HT1080 (cell line): Measurements from ENCODE around the gene TCL1A. TPM values are rescaled to one million over a fixed set of nuclear protein-coding genes. Genes with fewer than 3 reads are reported as not detected.
"Not testable (repeated sequence)": the region's sequence is repeated elsewhere in the genome, so short reads cannot be mapped to it uniquely, and the experiment has no call there.

ENCODE experiments used
- DNase-seq: peaks from one replicate; pipeline ENCODE4 v3.0.0-alpha.2; 2015; ENCODE audit warnings: low read depth
- polyA plus RNA-seq, 2 experiments: library from polyadenylated mRNA; depleted of rRNA; stranded (reverse); fragments of >200 nt; gene quantifications; 2 replicates each; pipeline ENCODE4 v1.2.3, GENCODE V29; 2015
- total RNA-seq: library from RNA; depleted of rRNA; stranded (reverse); fragments of >200 nt; shearing (Covaris generic); gene quantifications from 2 replicates; pipeline ENCODE4 v1.2.3, GENCODE V29; 2014; rRNA removed

TCL1A gene
- total RNA-seq = 0.35 TPM in 1 of 2 replicates, not detected in the other
- polyA plus RNA-seq (2015; cell fraction: cytosol; rRNA removed) = 0.53 TPM in 1 of 2 replicates, not detected in the other
- 0.10 TPM in 1 of 2 replicates, not detected in the other for polyA plus RNA-seq (2015; cell fraction: nucleus; rRNA removed)

- peak; percentile 34 for DNase-seq
These were observed at the start of gene TCL1A for GRCh38 chr14:95713596-95714371. Gene TCL1A, minus strand, starts transcription at chr14:95714125. Its CDS starts 59 bp downstream, at chr14:95714066.

DNA sequence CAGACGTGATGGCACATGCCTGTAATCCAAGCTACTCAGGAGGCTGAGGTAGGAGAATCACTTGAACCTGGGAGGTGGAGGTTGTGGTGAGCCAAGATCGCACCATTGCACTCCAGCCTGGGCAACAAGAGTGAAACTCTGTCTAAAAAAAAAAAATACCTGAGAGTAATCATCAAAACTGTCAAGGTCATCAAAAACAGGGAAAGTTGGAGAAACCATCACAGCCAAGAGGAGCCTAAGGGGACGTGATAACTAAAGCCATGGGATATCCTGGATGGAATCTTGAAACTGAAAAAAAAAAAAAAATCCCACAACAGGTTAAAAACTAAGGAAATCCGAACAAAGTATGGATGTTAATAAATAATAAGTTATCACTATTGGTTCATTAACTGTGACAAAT is 49.1 kb upstream of the TCL1A start:
- DNase-seq = not testable (repeated sequence)

DNA sequence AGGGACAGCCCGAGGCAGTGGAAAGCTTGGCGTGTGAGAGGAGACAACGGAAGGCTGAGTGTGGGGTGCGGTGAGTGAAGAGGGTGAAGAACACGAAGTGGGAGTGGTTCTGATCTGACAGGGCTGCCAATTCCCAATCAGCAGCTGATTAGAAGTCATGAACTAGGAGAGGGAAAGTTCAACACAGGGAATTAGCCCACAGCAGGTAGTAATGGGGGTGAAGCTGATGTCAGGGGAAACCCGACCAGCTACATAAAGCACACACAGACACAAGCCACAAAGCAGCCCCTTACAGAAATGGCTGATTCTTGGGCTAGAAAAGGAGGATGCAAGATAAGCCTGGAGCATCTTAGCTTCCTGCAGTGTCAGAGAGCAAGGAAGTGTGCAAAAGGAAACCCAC is 47.5 kb upstream of the TCL1A start:
- DNase-seq = no peak

DNA sequence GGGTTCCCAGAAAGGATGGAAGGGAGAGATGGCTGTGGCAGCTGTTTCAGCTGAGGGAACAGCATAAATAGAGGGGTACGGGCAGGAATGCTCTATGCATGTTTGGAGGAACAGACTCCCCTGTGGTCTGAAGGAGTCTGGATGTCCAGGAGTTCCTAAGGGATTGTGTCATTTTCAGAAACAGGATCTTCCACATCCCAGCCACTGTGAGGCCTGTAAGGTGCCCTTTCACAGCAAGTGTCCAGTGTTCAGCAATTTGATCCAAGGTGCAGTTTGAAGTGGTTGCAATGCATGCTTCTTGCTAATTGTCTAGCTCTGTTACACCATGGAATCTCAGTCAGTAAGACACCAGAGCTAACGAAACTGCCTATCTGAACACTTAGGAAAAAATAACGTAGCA is 46.7 kb upstream of the TCL1A start:
- DNase-seq = no peak

DNA sequence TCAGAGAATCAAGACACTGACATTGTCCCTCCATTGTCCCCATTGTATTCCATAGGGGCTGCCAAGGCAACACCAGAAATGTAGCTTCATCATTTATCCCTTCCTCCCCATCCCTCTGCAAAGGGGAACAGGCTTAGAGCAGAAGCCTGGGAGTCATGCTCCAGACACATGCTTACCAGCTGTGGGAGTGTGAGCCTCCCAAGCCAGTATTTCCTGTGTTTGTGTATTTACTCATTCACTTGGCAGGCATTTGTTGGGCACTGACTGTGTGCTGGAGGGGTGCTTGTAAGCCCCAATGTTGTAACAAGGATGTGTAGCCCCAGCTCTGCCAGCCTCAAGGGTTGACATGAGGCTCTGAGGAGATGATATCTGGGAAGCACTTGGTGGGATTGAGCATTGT is 46.0 kb upstream of the TCL1A start:
- peak; percentile 49 for DNase-seq

- no peak for DNase-seq
These were observed 44.4 kb upstream of the TCL1A start for GRCh38 chr14:95758331-95758730.

DNA sequence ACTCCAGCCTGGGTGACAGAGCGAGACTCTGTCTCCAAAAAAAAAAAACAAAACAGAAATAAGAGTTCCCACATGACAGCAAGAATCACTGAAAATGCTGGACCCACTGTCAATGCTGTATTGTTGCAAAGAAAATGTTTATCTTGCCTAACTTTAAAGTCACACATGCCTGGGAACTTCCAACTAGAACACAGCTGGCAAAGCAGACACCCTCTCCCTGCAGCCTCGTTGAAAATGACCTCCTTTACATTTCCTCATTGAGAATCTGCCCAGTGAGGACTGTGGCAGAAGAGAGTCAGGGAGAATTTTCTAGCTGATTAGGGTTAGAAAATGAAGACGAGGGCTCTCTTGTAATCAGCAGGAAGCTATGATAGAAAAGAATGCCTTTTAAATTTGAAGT is 42.8 kb upstream of the TCL1A start:
- no peak for DNase-seq

DNA sequence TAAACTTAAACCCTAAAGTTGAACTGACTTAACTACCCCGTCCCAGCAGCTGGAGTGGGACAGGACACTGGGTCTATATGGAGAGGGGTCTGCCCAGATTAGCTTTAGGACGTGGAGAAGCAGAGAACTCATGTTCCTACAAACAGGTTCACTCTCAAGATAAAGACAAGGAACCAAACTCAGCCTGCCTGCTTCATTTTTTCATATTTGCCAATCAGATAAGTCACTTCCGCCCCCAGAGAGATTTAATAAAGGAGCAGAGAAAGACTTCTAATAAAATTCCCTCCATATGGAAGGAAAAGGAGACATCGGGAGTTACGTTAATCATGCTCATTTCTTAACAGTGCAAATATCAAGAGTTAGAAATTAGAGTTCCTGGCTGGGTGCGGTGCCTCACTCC is 42.2 kb upstream of the TCL1A start:
- DNase-seq = no peak

- DNase-seq = no peak
These were observed 27.9 kb upstream of the TCL1A start for GRCh38 chr14:95741781-95742180.

DNA sequence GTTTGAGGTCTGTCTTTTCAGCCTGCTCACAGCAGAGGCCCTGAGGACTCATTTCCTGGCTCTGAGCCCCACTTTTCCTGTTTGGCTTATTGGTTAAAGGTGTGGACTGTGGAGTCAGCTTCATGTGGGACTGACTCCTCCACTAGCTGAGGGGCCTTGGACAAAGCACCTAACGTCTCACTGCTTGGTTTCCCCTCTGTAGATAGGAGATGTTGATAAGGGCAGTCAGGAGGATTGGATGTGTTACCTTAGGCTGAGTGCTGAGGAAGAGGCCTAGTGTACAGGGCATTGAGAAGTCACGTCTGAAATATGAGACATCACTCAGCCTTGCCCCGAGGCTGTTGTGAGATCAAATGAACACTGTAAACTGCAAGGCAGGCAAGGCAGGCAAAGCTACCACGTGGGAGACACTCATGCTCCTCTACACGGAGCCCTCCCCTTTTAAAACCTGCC is 27.1 kb upstream of the TCL1A start:
- DNase-seq = peak; percentile 56

DNA sequence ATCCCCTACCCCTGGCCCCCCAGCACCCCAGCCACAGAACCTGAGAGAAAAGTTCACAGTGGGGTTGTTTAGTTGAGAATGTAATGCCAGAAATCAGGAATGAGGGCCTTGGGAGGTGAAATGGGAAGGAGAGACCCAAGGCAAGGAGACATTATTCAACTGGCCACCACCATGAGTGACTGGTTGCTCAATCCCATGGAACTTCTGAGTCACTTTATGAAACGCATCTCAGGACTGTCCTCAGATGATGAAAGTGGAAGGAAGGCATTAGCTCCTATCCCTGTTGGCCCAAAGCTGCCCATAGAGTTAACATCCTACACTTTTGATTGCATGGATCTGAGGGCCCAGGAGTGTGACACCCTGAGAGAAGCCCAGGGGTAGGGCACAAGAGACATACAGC is 25.4 kb upstream of the TCL1A start:
- DNase-seq = no peak

DNA sequence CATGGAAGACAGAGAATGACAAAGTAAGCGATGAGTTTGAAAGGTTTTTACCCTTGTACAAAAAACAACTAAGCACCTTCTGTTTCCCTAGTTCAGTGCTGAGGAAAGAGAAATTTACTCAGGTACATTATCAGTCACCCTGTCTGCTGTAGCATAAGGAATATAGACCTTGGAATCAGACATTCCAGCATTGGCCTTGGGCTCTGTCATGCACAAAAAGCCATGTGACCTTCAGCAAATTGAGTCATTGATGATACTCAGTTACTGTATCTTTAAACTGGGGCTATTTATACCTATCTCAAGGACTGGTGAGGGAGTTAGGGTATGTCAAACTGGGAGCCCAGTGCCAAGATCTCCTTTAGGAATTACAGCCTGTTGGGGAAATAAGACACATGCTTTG is 19.3 kb upstream of the TCL1A start:
- DNase-seq = no peak

GRCh38 chr14:95730126-95730525 is 16.2 kb upstream of the TCL1A start:
- DNase-seq = no peak

DNA sequence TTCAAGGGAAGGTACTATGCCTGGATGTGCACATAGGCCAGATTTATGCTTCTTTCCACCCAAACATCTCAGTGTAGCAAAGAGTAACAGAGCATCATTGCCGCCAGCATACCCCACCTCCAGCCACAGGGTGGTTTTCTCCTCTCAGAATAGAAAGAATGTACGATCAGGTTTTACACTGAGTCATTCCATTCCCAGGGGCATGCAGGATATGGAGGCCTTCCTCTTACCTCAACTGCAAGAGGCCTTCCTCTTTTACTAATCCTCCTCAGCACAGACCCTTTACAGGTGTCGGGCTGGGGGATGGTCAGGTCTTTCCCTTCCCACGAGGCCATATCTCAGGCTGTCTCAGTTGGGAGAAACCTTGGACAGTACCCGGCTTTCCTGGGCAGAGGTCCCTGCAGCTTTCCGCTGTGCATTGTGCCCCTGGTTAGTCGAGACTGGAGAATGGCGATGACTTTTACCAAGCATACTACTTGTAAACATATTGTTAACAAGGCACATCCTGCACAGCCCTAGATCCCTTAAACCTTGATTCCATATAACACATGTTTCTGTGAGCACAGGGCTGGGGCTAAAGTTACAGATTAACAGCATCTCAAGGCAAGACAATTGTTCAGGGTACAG is 15.6 kb upstream of the TCL1A start:
- peak; percentile 46 for DNase-seq

DNA sequence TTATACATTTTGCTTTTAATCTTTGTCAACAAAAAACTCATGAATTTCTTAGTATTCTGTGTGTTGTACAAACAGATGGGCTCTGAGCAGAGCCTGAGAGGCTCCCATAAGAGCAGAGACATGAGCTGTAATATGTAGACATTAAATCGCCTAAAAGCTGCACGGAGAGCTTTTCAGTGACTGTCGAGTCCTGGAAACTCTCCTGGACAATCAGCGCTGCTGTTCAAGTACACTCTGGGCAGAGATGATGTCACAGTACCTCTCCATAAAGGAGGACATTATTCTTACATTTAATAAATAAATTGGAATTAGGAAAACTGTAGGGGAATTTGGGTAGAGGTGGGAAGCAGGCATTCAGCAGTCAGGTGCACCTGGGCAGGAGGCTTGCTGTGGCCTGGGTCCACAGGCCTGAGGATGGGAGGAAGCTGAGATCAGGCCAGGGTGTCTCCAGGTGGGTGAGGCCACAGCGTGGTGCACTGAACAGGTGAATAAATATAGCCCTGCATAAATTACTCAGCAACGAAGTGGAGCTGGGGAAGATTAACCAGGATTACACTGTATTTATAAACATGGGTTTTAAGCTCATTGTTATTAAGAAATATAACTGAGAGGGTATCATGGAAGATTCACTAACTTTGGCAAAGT is 13.3 kb upstream of the TCL1A start:
- DNase-seq = no peak

- DNase-seq = no peak
These were observed 11.9 kb upstream of the TCL1A start for GRCh38 chr14:95725685-95726336.

DNA sequence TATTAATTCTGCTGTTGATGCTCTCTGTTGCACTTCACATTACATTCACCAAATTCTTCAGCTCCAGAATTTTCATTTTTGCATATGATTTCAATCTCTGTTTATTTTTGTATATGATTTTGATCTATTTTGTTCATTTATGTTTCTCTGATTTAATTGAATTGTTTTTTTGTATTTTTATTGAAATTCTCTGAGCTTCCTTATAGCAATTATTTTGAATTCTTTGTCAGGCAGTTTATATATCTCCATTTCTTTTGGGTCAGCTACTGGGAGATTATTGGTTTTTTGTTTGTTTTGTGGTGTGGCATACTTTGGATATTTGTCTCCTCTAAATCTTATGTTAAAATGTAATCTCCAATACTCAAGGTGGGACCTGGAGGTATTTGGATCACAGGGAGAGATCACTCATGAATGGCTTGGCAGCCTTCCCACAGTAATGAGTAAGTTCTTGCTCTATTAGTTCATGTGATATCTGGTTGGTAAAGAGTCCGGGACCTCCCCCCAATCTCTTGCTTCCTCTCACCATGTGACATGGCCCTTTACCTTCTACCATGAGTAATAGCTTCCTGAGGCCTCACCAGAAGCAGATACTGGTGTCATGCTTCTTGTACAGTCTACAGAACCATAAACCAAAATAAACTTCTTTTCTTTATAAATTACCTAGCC is 8.7 kb upstream of the TCL1A start:
- peak; percentile 87 for DNase-seq

- DNase-seq = no peak
These were observed 1.5 kb downstream of the TCL1A start for GRCh38 chr14:95712398-95712797.

- no peak for DNase-seq
These were observed 2.3 kb downstream of the TCL1A start for GRCh38 chr14:95711476-95712176.

- DNase-seq = no peak
These were observed 3.8 kb downstream of the TCL1A start for GRCh38 chr14:95710106-95710505.
